PC-3 (cell line): ENCODE results near the gene SPINK1.

Experiments used
- CTCF ChIP-seq: fragments of 300-600 bp; sonication (generic); conservative IDR thresholded peaks from 2 replicates; pipeline ENCODE4 v1.5.1; 2017; ENCODE audit warnings: antibody characterized with exemption, low read depth, mild to moderate bottlenecking, low read length
- EZH2 ChIP-seq: fragments of 300-600 bp; sonication (generic); IDR thresholded peaks from one replicate; pipeline ENCODE4 v1.6.1; 2017; ENCODE audit warnings: antibody characterized with exemption, mild to moderate bottlenecking, low read length; ENCODE audit not compliant: unreplicated experiment
- EZH2phosphoT487 ChIP-seq: fragments of 300-600 bp; sonication (generic); IDR thresholded peaks from 2 replicates; pipeline ENCODE4 v1.6.1; 2018; ENCODE audit warnings: mild to moderate bottlenecking, antibody characterized with exemption, low read length, borderline replicate concordance

GRCh38 chr5:147801461-147801860 is 30.0 kb downstream of the SPINK1 start:
- no peak for TF ChIP-seq CTCF
- no peak for TF ChIP-seq EZH2
- no peak for TF ChIP-seq EZH2phosphoT487
